HG02588 (cell line): ENCODE measurements around the gene DNASE1L2.

Experiments used
- ATAC-seq: cut with Tn5 transposase; IDR thresholded peaks from one replicate; pipeline ENCODE4 v1.9.1; 2021; ENCODE audit warnings: mild to moderate bottlenecking, moderate library complexity; ENCODE audit not compliant: unreplicated experiment

DNASE1L2 gene

DNA sequence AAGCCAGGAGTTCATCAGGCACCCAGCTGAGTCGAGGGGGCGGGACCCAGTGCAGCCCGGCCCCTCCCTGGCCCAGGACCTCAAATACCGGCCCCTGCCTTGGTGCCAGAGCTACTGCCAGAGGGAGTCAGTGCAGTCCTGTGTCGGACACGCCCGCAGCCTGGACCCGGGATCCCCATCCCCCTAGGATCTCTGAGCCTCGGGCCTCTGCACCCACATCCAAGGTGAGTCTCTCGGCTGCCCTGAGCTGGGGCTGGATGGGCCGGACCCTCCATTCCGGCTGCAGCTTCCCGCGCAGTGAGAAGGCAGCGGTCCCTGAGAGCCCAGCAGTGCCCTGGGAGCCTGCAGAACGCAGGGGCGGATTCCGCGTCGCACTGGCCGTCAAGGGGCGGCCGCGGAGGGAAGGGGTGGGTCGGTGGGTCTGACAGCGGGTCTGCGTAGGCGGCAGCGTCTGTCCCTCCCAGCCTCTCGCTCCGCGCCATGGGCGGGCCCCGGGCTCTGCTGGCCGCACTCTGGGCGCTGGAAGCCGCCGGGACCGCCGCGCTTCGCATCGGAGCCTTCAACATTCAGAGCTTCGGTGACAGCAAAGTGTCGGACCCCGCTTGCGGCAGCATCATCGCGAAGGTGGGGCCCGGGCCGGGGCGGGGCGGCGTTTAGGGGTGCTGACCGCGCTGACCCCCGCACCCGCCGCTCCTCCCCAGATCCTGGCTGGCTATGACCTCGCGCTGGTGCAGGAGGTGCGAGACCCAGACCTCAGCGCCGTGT is at the start of gene DNASE1L2:
TSS of gene DNASE1L2 (plus strand) at position 108 of the 765 bp plus-strand sequence. CDS start at position 481, 373 bp downstream.
- no peak for ATAC-seq

GRCh38 chr16:2186505-2186904 is 49.7 kb upstream of the DNASE1L2 start:
- ATAC-seq = no peak

GRCh38 chr16:2187212-2187611 is 49.0 kb upstream of the DNASE1L2 start:
- no peak for ATAC-seq

DNA sequence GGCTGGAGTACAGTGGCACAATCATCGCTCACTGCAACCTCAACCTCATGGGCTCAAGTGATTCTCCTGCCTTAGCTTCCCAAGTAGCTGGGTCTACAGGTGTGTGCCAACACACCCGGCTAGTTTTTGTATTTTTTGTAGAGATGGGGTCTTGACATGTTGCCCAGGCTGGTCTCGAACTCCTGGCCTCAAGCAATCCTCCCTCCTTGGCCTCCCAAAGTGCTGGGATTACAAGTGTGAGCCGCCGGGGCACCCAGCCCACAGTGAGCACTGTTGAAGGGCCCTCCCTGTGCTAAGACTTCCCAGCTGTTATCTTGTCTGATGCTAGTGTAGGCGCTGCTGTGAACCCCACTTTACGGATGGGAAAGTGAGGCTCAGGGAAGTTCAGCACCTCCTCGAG is 47.8 kb upstream of the DNASE1L2 start:
- ATAC-seq = no peak

DNA sequence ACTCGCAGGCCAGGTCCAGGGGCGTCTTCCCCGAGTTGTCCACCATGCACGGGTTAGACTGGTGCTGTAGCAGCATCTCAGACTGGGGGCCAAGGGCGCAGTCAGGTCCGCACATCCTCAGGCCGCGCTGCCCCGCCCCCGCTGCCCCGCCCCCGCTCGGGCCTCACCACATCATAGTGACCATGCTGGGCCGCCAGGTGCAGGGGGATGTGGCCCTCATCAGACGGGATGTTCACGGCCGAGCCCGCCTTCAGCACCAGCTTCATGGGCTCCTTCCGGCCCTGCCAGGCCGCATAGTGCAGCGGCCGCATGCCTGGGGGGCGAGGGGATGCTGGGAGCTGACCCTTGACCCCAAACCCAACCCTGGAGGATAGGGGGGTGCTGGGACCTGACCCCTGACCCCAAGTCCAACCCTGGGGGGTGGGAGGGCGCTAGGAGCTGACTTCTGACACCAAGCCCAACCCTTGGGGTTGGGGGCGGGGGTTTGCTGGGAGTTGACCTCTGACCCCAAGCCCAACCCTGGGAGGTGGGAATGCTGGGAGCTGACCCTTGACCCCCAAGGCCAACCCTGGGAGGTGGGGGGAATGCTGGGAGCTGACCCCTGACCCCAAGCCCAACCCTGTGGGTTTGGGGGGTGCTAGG is 46.9 kb upstream of the DNASE1L2 start:
- ATAC-seq = no peak

DNA sequence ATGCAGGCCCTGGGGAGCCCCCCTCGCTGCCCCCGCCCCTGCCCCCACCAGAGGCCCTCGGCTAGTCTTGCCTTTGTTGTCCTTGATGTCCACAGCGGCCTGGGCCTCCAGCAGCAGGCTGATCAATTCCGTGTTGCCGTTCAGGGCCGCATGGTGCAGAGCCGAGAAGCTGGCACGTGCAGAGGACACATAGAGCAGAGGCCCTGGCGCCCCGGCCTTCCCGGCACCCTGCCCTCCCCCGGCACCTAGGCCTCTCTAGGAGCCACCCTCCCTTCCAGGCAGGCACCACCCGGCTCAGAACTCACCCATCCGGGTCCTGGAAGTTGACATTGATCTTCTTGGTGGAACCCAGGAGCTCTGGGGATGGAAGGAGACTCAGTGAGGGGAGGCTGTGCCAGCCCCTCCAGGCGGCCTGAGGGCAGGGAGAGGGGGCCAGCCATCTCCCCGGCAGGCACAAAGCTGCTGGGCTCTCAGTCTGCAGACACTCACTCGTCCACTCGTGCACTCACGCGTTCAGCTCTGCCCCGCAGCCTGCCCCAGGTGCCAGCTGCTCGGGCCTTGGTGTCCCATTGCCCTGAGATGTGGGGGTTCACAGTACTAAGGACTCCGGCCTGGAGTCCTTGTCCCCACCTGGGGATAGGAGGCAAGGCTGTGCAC is 46.1 kb upstream of the DNASE1L2 start:
- ATAC-seq = no peak

GRCh38 chr16:2190659-2191445 is 45.4 kb upstream of the DNASE1L2 start:
- no peak for ATAC-seq

DNA sequence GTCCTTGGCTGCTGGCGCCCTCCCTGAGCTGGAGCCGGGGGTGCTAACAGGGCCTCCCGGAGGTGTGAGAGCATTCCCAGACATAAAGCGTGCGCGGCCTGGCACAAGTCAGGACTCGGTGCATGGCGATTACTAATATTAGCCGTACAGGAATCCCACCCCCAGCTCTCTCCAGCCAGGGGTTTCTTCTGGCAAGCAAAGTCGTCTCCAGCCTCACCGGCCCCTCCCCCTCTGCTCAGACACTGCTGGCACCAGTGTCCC is 44.9 kb upstream of the DNASE1L2 start:
- no peak for ATAC-seq

- ATAC-seq = no peak
These were observed 41.9 kb upstream of the DNASE1L2 start for GRCh38 chr16:2194166-2194834.

DNA sequence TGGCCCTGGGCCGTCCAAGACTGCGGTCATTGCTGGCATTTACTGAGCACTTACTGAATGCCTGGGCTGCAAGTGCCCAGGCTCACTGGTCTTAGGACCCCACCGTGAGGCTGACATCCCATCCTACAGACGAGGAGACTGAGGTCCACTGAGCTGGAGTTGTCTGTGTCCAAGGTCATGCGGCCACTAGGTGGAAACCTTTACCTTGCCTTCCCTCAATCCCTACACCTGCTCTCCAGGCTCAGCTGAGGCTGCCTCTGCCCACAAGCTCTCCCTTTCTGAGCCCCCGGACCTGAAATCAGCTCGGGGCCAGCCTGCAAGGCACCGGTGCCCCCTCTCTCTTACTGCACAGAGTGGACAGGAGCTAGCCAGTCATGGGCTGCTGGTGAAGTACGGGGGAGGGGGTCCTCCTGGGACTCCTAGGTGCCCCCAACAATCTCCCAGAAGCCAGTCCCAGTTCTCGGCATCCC is 41.4 kb upstream of the DNASE1L2 start:
- no peak for ATAC-seq

- ATAC-seq = no peak
These were observed 40.7 kb upstream of the DNASE1L2 start for GRCh38 chr16:2195322-2196161.

GRCh38 chr16:2196162-2196980 is 39.9 kb upstream of the DNASE1L2 start, which contains the start of gene CASKIN1:
Gene CASKIN1 (minus strand): TSS chr16:2196605. CDS start chr16:2196432, 173 bp downstream.
- no peak for ATAC-seq

GRCh38 chr16:2196981-2197511 is 39.2 kb upstream of the DNASE1L2 start:
- ATAC-seq = no peak

DNA sequence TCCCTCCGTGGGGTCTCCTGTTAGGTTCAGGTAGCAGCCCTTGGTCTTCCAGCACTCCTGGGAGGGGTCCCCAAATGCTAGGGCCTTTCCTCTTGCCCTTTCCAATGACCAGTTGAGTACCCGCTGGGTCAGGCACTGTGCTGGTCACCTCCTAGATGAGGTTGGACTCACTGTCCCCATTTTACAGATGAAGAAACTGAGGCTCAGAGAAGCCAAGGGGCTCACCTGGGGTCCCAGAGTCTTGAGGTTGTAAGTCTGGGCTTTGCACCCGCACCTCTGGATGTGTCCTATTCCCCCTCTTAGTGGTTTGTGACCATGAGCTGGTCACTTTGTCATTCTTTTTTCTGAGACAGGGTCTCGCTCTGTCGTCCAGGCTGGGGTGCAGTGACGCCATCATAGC is 38.5 kb upstream of the DNASE1L2 start:
- no peak for ATAC-seq

DNA sequence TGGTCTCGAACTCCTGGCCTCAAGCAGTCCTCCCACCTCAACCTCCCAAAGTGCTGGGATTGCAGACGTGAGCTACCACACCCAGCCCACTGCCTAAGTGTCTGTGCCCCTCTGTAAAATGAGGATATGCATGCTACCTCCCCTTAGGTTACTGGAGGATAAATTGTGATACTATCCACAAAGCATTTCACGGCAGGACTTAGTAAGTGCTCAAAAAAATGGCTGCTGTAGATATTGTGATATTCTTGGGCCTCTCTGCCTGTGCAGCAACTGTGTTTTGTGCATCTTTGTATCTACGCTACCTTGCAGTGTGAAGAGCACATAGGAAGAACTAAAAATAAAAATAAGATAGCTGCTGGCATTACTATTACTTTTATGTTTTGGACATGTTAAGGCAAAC is 38.0 kb upstream of the DNASE1L2 start:
- no peak for ATAC-seq

GRCh38 chr16:2199095-2199494 is 37.1 kb upstream of the DNASE1L2 start:
- no peak for ATAC-seq

DNA sequence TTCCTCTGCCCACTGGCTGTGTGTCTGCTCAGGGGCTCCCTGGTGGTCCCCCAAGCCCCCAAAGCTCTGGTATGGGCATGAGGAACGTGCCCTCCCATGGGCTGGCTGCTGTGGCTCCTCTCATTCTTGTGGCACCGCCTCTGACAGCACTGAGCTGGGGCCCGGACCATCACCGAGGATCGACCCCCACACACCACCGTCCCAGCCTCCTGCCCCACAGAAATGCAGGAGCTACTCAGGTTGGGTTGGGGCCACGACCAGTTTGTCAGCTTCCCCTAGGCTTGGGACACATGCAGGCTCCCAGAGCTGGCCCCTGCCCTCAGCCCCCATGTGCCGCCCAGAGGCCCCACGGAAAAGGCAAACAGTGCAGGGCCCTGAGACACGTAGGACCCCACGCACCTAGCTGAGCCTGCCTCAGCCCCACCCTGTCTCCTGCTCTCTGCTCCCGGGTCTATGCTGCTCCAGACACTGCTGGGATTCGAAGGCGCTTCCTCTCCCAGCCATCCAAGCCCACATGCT is 36.6 kb upstream of the DNASE1L2 start:
- ATAC-seq = no peak

- ATAC-seq = no peak
These were observed 35.9 kb upstream of the DNASE1L2 start for GRCh38 chr16:2200313-2200712.
